ENCODE results near the gene RBM10.

- TF ChIP-seq ATF3 (IDR thresholded peaks at IDR 0.05) (no peak), POLR2A (IDR thresholded peaks at IDR 0.05; ENCODE audit: borderline replicate concordance, extremely low read depth, insufficient read depth, insufficient read length) (no peak), CTCF (IDR thresholded peaks at IDR 0.05 in 2 of 3, conservative IDR thresholded peaks at IDR 0.05 in 1 of 3; ENCODE audit: borderline replicate concordance in 1 of 3, insufficient read depth in 1 of 3, low read depth in 2 of 3, low read length in 2 of 3) (no peak), EZH2 (IDR thresholded peaks at IDR 0.05) (no peak), MAX (IDR thresholded peaks at IDR 0.05) (no peak), SRF (IDR thresholded peaks at IDR 0.05; ENCODE audit: low read depth) (no peak), YY1 (IDR thresholded peaks at IDR 0.05; ENCODE audit: extremely low read depth, insufficient replicate concordance, low read depth, low read length) (no peak)
Observed at GRCh38 chrX:47196098-47196497, 51.1 kb downstream of the RBM10 start.
